Adrenal gland (tissue), 5 donors: ENCODE results near the gene INO80.

ENCODE experiments used
- POLR2A ChIP-seq, 2 donors: fragments of 450-650 bp; IDR thresholded peaks; one replicate each; pipeline ENCODE4 v1.6.1; 2017; ENCODE audit warnings: antibody characterized with exemption in 2 of 2, mild to moderate bottlenecking in 2 of 2, moderate library complexity in 1 of 2
- TF ChIP-seq, protein P1 (sequence below), 6 experiments: fragments of 450-650 bp in 4 of 6; fragments of 200-600 bp in 2 of 6; sonication (generic) in 1 of 6; IDR thresholded peaks; 1 replicate in 5 of 6; 2 replicates in 1 of 6; pipeline versions ENCODE4 v1.5.1 to v1.8.0; 2016 to 2021; ENCODE audit warnings: antibody characterized with exemption in 6 of 6, mild to moderate bottlenecking in 2 of 6, moderate library complexity in 1 of 6
- donor health status: DM: no; HTN: no; CAD: no.

DNA sequence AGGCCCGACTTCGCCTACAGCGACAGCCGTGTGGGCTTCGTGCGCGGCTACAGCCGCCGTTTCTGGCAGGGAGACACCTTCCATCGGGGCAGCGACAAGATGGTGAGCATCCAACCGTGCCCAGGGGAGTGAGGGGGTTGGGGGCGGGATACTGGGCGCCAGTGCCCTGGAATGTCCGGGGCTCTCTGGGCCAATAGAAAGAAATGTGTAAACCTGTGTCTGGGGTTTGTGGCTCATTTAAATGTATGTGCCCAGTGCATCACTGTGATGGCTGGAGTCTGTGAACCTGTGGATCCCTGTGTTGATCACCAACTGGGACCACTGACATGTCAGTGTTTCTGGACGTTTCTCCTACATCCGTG is 162.4 kb downstream of the INO80 start:
- TF ChIP-seq, protein P1, sequence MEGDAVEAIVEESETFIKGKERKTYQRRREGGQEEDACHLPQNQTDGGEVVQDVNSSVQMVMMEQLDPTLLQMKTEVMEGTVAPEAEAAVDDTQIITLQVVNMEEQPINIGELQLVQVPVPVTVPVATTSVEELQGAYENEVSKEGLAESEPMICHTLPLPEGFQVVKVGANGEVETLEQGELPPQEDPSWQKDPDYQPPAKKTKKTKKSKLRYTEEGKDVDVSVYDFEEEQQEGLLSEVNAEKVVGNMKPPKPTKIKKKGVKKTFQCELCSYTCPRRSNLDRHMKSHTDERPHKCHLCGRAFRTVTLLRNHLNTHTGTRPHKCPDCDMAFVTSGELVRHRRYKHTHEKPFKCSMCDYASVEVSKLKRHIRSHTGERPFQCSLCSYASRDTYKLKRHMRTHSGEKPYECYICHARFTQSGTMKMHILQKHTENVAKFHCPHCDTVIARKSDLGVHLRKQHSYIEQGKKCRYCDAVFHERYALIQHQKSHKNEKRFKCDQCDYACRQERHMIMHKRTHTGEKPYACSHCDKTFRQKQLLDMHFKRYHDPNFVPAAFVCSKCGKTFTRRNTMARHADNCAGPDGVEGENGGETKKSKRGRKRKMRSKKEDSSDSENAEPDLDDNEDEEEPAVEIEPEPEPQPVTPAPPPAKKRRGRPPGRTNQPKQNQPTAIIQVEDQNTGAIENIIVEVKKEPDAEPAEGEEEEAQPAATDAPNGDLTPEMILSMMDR (IDR thresholded peaks at IDR 0.05) = no peak
- no peak for TF ChIP-seq POLR2A (IDR thresholded peaks at IDR 0.05)
